ENCODE data around the gene OR51B5. TPM values are rescaled to one million over a fixed set of nuclear protein-coding genes. Genes with fewer than 3 reads are reported as not detected.

Gene OR51B5
- total RNA-seq, 3 donors from 2014 or later: 0.32 to 2.3 (median 1.0) TPM

GRCh38 chr11:5307256-5308019 lies 35.9 kb downstream of the OR51B5 start:
- no peaks in the 10 kb centered on the region for H3K36me3 ChIP-seq
- H3K27me3 ChIP-seq: no peaks in the 10 kb centered on the region
- no peak for DNase-seq (ENCODE audit: low spot score in 2 of 2)
- TF ChIP-seq POLR2A (IDR thresholded peaks at IDR 0.05) (no peak), POLR2AphosphoS5 (IDR thresholded peaks at IDR 0.05) (no peak), CTCF (IDR thresholded peaks at IDR 0.05) (no peak)
- H3K27ac ChIP-seq: no peak overlapping the region
- no peak overlapping the region for H3K4me3 ChIP-seq
- intact Hi-C loops (cut with DNase I; ENCODE audit: low total_unique reads): no loop called here
- no peaks in the 10 kb centered on the region for H3K9me3 ChIP-seq
- no peaks in the 10 kb centered on the region for H3K4me1 ChIP-seq

- intact Hi-C loops (cut with DNase I; ENCODE audit: low total_unique reads): no loop called here
- DNase-seq (ENCODE audit: low spot score in 2 of 2): no peak
- Histone ChIP-seq H3K9me3 (no peaks in the 10 kb centered on the region), H3K27ac (no peak overlapping the region), H3K27me3 (no peaks in the 10 kb centered on the region), H3K4me3 (no peak overlapping the region), H3K36me3 (no peaks in the 10 kb centered on the region), H3K4me1 (no peaks in the 10 kb centered on the region)
- TF ChIP-seq POLR2AphosphoS5 (IDR thresholded peaks at IDR 0.05) (no peak), POLR2A (IDR thresholded peaks at IDR 0.05) (no peak), CTCF (IDR thresholded peaks at IDR 0.05) (no peak)
Measured at GRCh38 chr11:5304046-5304445, 39.3 kb downstream of the OR51B5 start.

- intact Hi-C loops (cut with DNase I; ENCODE audit: low total_unique reads): no loop called here
- TF ChIP-seq POLR2AphosphoS5 (IDR thresholded peaks at IDR 0.05) (no peak), POLR2A (IDR thresholded peaks at IDR 0.05) (no peak), CTCF (IDR thresholded peaks at IDR 0.05) (no peak)
- DNase-seq (ENCODE audit: low spot score in 2 of 2): no peak
- no peak overlapping the region for H3K4me3 ChIP-seq
- no peak overlapping the region for H3K27ac ChIP-seq
- H3K36me3 ChIP-seq: no peaks in the 10 kb centered on the region
- H3K4me1 ChIP-seq: no peaks in the 10 kb centered on the region
- H3K9me3 ChIP-seq: no peaks in the 10 kb centered on the region
- H3K27me3 ChIP-seq: no peaks in the 10 kb centered on the region
Measured at GRCh38 chr11:5303626-5304025, 39.7 kb downstream of the OR51B5 start.

GRCh38 chr11:5301846-5302245 lies 41.5 kb downstream of the OR51B5 start, which contains the start of gene OR51B4:
Gene OR51B4, minus strand, starts transcription at chr11:5301946. Its CDS starts 0 bp downstream, at chr11:5301946.
- intact Hi-C loops (cut with DNase I; ENCODE audit: low total_unique reads): no loop called here
- Histone ChIP-seq H3K27ac (no peak within 1 kb of the TSS), H3K4me3 (no peak within 1 kb of the TSS), H3K27me3 (no peaks in the 10 kb centered on the region), H3K4me1 (no peaks in the 10 kb centered on the region), H3K36me3 (no peaks in the 10 kb centered on the region), H3K9me3 (no peaks in the 10 kb centered on the region)
- TF ChIP-seq POLR2A (IDR thresholded peaks at IDR 0.05) (no peak), POLR2AphosphoS5 (IDR thresholded peaks at IDR 0.05) (no peak), CTCF (IDR thresholded peaks at IDR 0.05) (no peak)
- DNase-seq (ENCODE audit: low spot score in 2 of 2): no peak

GRCh38 chr11:5300251-5300650 lies 43.1 kb downstream of the OR51B5 start:
- H3K27me3 ChIP-seq: no peaks in the 10 kb centered on the region
- no peaks in the 10 kb centered on the region for H3K36me3 ChIP-seq
- no peaks in the 10 kb centered on the region for H3K9me3 ChIP-seq
- H3K4me1 ChIP-seq: no peaks in the 10 kb centered on the region
- DNase-seq (ENCODE audit: low spot score in 2 of 2): no peak
- H3K27ac ChIP-seq: no peak overlapping the region
- no peak overlapping the region for H3K4me3 ChIP-seq
- intact Hi-C loops (cut with DNase I; ENCODE audit: low total_unique reads): no loop called here
- TF ChIP-seq POLR2AphosphoS5 (IDR thresholded peaks at IDR 0.05) (no peak), CTCF (IDR thresholded peaks at IDR 0.05) (no peak), POLR2A (IDR thresholded peaks at IDR 0.05) (no peak)
